GM21447 (cell line): ENCODE results near the gene RAB3IP.
"Not testable (repeated sequence)": the region's sequence is repeated elsewhere in the genome, so short reads cannot be mapped to it uniquely, and the experiment has no call there.

Experiments used
- ATAC-seq: cut with Tn5 transposase; IDR thresholded peaks from one replicate; pipeline ENCODE4 v1.9.1; 2021; ENCODE audit not compliant: unreplicated experiment

The RAB3IP gene

DNA sequence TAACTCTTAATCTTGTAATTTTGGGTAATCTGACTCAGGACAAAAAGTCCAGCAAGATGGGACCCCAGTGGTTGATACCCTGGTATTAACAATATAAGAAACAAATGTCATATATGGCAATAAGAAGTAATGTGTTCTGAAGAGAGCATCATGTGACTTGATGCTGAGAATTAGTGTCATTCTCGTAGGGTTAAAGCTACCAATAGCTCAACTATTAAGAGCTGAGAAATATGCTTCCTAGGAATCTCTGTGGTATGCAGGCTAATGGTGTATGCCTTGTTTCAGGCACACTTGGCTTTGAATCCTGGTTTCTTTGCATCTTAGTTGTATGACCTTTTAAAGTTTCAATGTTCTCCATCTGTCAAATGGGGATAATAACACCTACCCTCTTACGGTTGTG is 95.5 kb downstream of the RAB3IP start:
- no peak for ATAC-seq

GRCh38 chr12:69834576-69834975 is 95.9 kb downstream of the RAB3IP start:
- no peak for ATAC-seq

DNA sequence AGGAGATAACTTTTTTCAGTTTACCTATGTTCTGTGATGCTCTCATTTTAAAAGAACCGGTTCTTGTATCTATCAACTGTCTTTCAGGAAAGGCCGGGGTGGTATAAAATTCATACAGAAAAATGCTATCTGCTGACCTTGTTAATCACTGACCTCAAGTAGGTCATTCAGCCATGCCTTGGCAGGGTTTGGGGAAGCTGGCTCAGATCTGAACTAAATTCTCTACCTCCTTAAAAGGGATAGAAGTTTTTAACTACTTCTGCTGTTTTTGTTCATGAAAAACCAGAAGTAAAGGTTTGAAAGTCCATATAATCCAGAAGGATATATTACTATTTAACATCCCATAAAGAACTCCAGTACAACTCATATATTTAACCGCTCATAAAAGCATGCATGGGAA is 96.4 kb downstream of the RAB3IP start:
- ATAC-seq, result no peak

DNA sequence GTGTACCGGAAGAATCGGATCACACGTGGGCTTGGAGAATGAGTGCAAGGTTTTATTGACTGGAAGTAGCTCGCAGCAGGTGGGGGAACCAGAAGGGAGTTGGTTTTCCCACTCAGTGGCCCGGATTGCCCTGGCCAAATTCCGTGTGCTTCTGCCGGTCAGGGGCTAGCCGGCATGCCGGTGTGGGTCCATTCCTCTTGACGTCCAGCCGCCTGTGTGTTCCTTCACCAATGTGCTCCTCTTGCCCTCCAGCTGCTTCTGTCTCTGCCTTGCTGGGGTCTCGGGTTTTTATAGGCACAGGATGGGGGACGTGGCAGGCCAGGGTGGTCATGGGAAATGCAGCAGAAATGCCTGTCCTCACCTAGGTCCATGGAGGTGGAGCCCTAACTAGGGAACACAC is 97.4 kb downstream of the RAB3IP start:
- ATAC-seq, result no peak

DNA sequence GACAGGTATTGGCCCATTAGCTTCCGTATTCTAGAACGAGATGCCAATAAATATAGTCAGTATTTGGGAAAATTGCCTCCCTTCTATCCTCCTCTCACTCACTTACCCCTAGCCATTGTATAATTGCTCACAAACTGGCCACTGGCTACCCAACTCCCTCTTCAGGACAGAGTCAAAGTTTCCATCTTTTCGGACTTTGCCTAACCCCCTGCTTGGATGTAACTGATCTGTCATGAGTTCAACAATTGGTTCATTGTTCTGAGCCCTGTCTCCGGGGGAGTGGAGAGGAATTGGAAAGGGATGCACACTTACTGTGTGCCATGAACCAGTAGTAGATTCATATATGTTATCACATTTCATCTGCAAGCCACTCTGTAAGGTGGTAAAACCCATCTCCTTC is 98.5 kb downstream of the RAB3IP start:
- no peak for ATAC-seq

GRCh38 chr12:69837657-69838415 is 99.2 kb downstream of the RAB3IP start:
- ATAC-seq, result no peak

- no peak for ATAC-seq
These were observed 102.1 kb downstream of the RAB3IP start for GRCh38 chr12:69840727-69841126.

GRCh38 chr12:69843608-69844007 is 104.9 kb downstream of the RAB3IP start:
- ATAC-seq, result no peak

- ATAC-seq, result no peak
These were observed 105.8 kb downstream of the RAB3IP start for GRCh38 chr12:69844416-69844815.

DNA sequence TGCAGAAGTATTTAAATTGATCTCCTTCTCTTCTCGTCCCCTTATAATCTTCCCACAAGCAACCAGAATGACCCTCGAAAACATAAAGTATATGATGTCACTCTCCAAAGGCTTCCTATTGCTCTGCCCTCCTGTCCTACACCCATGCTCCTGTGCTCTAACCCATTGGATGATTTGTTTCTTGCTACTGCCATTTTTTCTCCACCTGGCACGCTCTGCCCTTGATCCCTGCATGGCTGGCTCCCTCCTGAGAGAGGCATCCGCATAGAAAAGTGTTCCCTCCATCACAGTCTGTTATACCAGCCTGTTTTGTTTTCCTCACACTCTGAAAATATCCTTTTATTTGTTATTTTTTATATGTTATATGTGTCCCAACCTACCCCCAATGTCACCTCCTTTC is 106.2 kb downstream of the RAB3IP start:
- ATAC-seq, result no peak

GRCh38 chr12:69846976-69847375 is 108.3 kb downstream of the RAB3IP start:
- no peak for ATAC-seq

GRCh38 chr12:69851976-69852375 is 113.3 kb downstream of the RAB3IP start:
- no peak for ATAC-seq

DNA sequence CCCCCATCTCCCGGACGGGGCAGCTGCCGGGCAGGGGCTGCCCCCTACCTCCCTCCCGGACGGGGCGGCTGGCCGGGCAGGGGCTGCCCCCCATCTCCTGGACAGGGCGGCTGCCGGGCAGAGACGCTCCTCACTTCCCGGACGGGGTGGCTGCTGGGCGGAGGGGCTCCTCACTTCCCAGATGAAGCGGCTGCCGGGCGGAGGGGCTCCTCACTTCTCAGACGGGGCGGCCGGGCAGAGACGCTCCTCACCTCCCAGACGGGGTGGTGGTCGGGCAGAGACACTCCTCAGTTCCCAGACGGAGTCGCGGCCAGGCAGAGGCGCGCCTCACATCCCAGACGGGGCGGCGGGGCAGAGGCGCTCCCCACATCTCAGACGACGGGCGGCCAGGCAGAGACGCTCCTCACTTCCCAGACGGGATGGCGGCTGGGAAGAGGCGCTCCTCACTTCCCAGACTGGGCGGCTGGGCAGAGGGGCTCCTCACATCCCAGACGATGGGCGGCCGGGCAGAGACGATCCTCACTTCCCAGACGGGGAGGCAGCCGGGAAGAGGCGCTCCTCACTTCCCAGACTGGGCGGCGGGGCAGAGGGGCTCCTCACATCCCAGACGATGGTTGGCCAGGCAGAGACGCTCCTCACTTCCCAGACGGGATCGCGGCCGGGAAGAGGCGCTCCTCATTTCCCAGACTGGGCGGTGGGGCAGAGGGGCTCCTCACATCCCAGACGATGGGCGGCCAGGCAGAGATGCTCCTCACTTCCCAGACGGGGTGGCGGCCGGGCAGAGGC is 114.7 kb downstream of the RAB3IP start:
- not testable (repeated sequence) for ATAC-seq

DNA sequence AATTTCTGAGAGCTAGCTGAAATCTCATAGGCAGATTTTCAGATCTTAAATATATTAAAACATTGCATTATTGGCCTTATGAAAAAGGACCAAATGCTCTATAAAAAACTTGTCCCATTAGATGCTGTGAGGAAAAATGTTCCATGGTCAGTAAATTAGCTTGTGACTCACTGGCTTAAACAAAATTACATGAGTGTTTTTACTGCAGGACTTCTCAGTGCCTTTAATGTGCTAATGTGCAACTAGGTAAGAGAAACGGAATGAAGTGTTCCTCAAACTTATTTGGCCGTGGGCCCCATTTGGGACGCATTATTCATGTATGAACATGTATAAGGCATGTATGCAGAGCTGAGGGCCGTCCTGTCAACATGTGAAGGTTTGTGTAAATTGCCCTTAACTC is 128.0 kb downstream of the RAB3IP start:
- ATAC-seq, result no peak

DNA sequence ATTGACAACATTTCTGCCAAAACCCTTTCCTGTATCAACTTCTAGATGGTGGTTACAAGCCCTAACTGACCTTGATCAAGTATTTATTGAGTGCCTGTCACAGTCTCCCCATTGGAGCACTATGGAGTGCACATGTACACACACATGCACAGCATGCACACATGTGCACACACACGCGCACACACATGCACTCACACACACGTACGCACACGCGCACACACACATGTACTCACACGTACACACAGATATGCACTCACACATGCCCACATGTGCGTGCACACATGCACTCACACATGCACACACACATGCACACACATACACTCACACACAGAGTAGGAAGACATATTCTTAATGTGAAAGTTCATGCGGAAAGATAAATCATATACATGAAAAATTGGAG is 130.0 kb downstream of the RAB3IP start:
- no peak for ATAC-seq

- no peak for ATAC-seq
These were observed 134.1 kb downstream of the RAB3IP start for GRCh38 chr12:69872804-69873203.
